ENCODE results near the gene BCAR1.
"Not testable (repeated sequence)": the region's sequence is repeated elsewhere in the genome, so short reads cannot be mapped to it uniquely, and the experiment has no call there.

The BCAR1 gene

DNA sequence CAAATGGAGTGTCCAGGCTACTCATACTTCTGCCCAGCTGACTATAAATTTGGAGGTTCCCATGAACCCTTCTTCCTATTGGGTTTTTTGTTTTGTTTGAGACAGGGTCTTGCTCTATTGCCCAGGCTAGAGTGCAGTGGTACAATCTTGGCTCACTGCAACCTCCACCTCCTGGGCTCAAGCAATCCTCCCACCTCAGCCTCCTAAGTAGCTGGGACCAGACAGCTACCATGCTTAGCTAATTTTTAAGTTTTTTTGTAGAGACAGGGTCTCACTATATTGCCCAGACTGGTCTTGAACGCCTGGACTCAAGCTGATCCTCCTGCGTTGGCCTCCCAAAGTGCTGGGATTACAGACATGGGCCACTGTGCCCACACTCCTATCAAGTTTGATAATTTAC, 29.6 kb upstream of the BCAR1 start:
- not testable (repeated sequence) for H3K9ac ChIP-seq (ENCODE audit: low read depth, low read length); H3K36me3 ChIP-seq (ENCODE audit: insufficient read depth, low read length); H3K9me3 ChIP-seq (ENCODE audit: control insufficient read depth, insufficient read depth, low read length); H3K4me1 ChIP-seq (ENCODE audit: insufficient read depth, low read length)

DNA sequence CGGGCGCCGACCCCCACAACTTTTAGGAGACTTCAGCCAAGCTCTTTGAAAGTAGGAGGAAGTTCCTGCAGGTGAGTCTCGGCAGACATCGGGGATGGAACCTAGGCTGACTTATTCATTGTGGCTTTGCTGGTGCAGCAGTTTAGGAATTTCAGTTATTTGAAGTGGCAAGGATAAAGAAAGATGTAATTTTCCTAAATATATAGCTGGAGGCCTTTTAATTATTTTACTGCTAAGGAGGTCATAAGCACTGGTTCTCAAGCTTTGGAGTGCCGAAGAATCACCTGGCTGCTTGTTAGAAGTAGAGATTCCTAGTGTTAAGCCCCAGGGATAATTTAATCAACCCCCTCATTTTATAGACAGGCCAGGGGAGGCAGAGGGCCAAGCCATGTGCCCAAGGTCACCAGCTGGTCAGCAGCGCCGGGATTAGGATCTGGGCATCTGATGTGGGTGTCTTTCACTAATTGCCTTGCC, 28.9 kb upstream of the BCAR1 start:
- Histone ChIP-seq H3K9me3 (ENCODE audit: control insufficient read depth, insufficient read depth, low read length) (no peaks in the 10 kb centered on the region; the same call in 1 of the 2 replicates), H3K36me3 (ENCODE audit: insufficient read depth, low read length) (peaks cover 3% of the 10 kb centered on the region; the same call in 1 of the 2 replicates), H3K9ac (ENCODE audit: low read depth, low read length) (no peak overlapping the region), H3K4me1 (ENCODE audit: insufficient read depth, low read length) (no peaks in the 10 kb centered on the region)

DNA sequence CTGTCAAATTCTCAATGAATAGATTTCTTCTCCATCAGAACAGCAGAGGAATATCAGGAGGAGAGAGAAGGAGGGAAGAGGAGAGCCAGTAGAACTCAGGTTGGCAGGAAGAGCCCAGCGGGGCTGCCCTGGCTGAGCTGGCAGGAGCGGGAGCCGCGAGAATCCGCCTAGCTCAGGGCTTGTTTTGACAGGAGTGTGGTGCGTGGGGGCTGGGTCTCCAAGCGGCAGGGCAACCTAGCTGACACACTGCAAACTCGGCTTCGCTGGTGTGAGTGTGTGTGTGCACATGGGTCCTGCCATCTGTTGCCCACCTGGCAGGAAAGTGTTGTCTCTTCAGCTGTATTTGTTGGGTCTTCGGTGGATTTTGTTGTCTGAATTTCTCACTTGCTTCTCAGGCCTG, 27.9 kb upstream of the BCAR1 start:
- Histone ChIP-seq H3K36me3 (ENCODE audit: insufficient read depth, low read length) (no peaks in the 10 kb centered on the region), H3K9me3 (ENCODE audit: control insufficient read depth, insufficient read depth, low read length) (no peaks in the 10 kb centered on the region), H3K4me1 (ENCODE audit: insufficient read depth, low read length) (no peaks in the 10 kb centered on the region), H3K9ac (ENCODE audit: low read depth, low read length) (no peak overlapping the region)

- peaks cover 3% of the 10 kb centered on the region; the same call in 1 of the 2 replicates for H3K4me1 ChIP-seq (ENCODE audit: insufficient read depth, low read length)
- no peaks in the 10 kb centered on the region for H3K36me3 ChIP-seq (ENCODE audit: insufficient read depth, low read length)
- H3K9ac ChIP-seq (ENCODE audit: low read depth, low read length): no peak overlapping the region
- no peaks in the 10 kb centered on the region for H3K9me3 ChIP-seq (ENCODE audit: control insufficient read depth, insufficient read depth, low read length)
Observed at GRCh38 chr16:75273054-75273925, 21.9 kb upstream of the BCAR1 start.

GRCh38 chr16:75272629-75273028, 21.2 kb upstream of the BCAR1 start:
- H3K9ac ChIP-seq (ENCODE audit: low read depth, low read length); H3K36me3 ChIP-seq (ENCODE audit: insufficient read depth, low read length); H3K9me3 ChIP-seq (ENCODE audit: control insufficient read depth, insufficient read depth, low read length); H3K4me1 ChIP-seq (ENCODE audit: insufficient read depth, low read length): not testable (repeated sequence)

GRCh38 chr16:75272097-75272551, 20.7 kb upstream of the BCAR1 start:
- no peaks in the 10 kb centered on the region for H3K9me3 ChIP-seq (ENCODE audit: control insufficient read depth, insufficient read depth, low read length)
- H3K4me1 ChIP-seq (ENCODE audit: insufficient read depth, low read length): peaks cover 10% of the 10 kb centered on the region; the same call in 1 of the 2 replicates
- no peaks in the 10 kb centered on the region for H3K36me3 ChIP-seq (ENCODE audit: insufficient read depth, low read length)
- H3K9ac ChIP-seq (ENCODE audit: low read depth, low read length): no peak overlapping the region

DNA sequence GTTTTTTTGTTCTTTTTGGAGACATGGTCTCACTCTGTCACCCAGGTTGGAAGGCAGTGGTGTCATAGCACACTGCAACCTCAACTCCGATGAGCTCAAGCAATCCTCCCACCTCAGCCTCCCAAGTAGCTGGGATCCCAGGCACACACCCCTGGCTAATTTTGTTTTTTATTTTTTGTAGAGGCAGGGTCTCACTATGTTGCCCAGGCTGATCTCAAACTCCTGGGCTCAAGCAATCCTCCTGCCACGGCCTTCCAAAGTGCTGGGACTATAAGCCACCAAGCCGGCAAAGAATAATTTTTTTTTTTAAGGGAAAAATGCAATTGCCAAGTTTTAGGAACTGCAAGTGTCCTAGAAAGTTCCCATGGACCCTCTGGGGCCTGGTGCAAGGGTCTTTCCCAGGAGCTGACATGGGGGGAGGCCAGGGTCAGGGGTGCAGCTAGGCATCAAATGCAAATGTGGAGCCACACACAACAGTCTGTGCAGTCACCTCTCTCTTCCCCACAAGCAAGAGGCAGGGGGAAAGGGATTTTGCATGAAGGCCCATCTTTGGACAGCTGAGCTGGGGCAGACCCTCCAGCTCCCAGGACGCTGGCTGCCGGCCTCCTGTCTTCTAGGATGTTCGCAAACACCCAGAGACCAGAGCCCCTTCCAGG, 20.1 kb upstream of the BCAR1 start:
- Histone ChIP-seq H3K9me3 (ENCODE audit: control insufficient read depth, insufficient read depth, low read length) (no peaks in the 10 kb centered on the region), H3K9ac (ENCODE audit: low read depth, low read length) (no peak overlapping the region), H3K36me3 (ENCODE audit: insufficient read depth, low read length) (no peaks in the 10 kb centered on the region), H3K4me1 (ENCODE audit: insufficient read depth, low read length) (peaks cover 14% of the 10 kb centered on the region; the same call in 1 of the 2 replicates)

- H3K4me1 ChIP-seq (ENCODE audit: insufficient read depth, low read length): peaks cover 18% of the 10 kb centered on the region; the same call in 1 of the 2 replicates
- H3K9me3 ChIP-seq (ENCODE audit: control insufficient read depth, insufficient read depth, low read length); H3K9ac ChIP-seq (ENCODE audit: low read depth, low read length); H3K36me3 ChIP-seq (ENCODE audit: insufficient read depth, low read length): not testable (repeated sequence)
Observed at GRCh38 chr16:75269358-75269757, 17.9 kb upstream of the BCAR1 start.

- Histone ChIP-seq H3K9me3 (ENCODE audit: control insufficient read depth, insufficient read depth, low read length) (no peaks in the 10 kb centered on the region), H3K4me1 (ENCODE audit: insufficient read depth, low read length) (peaks cover 23% of the 10 kb centered on the region; the same call in 1 of the 2 replicates)
Observed at GRCh38 chr16:75267631-75268264, 16.3 kb upstream of the BCAR1 start.

DNA sequence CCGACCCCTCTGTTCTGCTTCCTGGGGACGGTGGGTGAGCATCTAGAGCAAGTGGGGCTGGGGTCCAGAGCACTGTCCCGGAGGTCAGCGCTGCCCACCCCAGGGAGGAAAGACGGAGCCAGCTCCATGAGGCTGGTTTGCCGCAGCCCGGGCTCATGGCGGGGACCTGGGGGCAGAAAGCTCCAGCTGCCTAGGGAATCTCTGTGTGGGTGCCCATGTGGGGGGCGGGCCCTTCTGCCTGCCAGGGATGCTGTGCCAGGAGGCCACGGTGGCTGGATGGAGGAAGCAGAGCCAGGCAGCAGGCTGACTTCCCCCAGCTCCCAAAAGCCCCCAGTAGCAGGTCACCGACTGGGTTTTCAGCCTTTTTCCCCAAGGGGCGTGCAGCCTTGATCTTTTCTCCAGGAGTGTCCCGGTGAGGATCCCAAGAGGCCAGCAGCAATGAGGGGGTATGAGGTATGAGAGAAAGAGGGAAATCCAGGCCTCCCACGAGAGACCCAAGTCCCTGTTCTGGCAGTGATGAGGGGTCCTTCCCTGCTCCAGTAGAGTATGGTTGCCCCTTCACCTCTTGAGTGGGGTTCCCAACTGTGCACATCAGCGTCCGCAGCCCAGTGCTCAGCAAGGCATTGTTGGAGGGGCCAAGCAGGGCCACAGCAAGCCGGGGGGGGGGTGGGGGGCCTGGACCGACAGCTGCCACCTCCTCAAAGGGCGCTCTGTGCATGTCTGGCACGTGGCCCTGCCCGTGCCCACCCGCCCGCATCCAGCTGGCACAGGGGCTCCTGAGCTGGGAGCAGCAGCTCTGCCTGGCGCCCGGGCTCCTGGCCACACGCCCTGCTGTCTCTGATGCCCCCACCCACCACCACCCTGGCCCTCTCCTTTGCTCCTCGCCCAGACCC, 15.6 kb upstream of the BCAR1 start:
- Histone ChIP-seq H3K36me3 (ENCODE audit: insufficient read depth, low read length) (no peaks in the 10 kb centered on the region), H3K9me3 (ENCODE audit: control insufficient read depth, insufficient read depth, low read length) (no peaks in the 10 kb centered on the region), H3K9ac (ENCODE audit: low read depth, low read length) (no peak overlapping the region), H3K4me1 (ENCODE audit: insufficient read depth, low read length) (peaks cover 23% of the 10 kb centered on the region; the same call in 1 of the 2 replicates)

More at GRCh38 chr16:75267631-75268264, 16.3 kb upstream of the BCAR1 start:
- Histone ChIP-seq H3K36me3 (ENCODE audit: insufficient read depth, low read length) (no peaks in the 10 kb centered on the region), H3K9ac (ENCODE audit: low read depth, low read length) (no peak overlapping the region)

DNA sequence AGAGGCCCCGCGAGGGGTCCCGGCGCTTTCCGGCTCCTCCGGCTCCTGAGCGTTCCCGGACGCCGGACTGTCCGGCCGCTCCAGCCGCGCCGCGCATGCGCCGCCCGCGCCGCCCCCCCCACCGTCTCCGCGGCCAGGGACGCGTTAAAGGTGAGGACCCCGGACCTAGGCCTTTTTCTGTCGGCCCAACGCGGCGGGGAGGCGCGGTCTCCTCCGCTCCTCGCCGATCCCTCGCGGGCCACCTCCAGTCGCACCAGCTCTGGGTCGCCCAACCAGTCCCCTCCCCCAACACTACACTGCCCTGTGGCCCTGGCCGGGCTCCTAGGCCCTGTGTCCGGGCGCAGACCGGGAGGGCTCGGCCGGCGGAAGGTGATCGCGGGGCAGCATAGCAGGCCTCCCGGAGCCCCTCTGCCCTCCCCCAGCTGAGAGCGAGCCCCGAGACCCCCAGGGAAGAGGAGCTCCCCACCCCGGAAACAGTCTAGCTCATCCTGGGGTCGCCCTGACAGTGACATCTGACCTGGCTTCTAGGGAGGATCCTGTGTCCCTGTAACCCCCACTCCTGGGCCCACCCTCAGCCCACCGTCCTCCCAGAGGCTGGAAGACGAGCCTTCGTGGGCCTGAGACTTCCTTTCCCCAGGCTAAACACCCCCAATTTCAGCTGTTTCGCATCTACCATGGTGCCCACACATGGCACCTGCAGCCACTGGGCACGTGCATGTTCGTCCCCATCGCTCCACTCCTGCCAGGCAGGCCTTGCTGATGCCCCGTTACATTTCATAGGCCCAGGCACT, 14.7 kb upstream of the BCAR1 start:
- no peaks in the 10 kb centered on the region for H3K36me3 ChIP-seq (ENCODE audit: insufficient read depth, low read length)
- H3K9me3 ChIP-seq (ENCODE audit: control insufficient read depth, insufficient read depth, low read length): no peaks in the 10 kb centered on the region
- peak overlapping the region; percentile 92 for H3K9ac ChIP-seq (ENCODE audit: low read depth, low read length)
- H3K4me1 ChIP-seq (ENCODE audit: insufficient read depth, low read length): peaks cover 26% of the 10 kb centered on the region; the same call in 1 of the 2 replicates

DNA sequence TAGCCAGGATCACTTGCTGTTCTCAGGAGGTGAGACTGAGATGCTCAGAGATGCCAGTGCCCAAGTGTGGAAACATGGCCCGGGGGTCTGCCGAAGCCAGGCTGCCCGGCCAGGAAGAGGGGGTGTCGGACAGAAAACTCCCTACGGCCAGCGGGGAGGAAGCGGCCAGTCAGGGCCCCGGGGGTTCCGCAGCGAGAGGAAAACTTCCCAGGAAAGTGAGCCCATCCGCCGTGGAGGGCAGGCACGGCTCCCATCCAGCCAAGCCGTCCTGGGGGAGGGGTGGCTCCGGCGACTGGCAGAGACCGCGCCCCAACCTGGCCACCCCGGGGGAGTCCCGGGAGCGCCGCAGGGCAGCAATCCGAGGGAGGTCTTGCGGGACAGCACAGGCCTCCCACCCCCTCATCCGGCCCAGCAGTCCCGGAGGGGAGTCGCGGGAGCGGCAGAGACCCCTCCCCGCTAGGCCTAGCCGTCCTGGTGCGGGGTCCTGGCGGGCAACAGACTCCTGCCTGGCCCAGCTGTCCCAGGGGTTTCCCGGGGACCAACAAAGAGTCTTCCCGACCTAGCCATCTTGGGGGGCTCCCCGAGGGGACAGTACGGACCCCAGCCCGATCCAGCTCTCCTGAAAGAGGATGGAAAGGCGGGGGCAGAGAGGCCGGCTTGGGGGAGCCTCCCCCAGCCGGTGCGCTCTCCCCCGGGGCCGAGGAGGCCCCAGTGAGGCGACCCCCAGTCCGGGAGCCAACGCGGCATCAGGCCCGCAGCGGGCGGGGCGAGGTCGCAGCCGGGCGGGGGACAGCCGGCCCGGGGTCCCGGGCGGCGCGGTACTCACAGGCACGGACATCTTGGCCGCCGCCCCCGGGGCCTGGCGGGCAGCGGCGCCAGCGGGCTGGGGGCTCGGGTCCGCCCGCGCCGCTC, 13.8 kb upstream of the BCAR1 start:
- H3K36me3 ChIP-seq (ENCODE audit: insufficient read depth, low read length): no peaks in the 10 kb centered on the region
- H3K4me1 ChIP-seq (ENCODE audit: insufficient read depth, low read length): peaks cover 26% of the 10 kb centered on the region; the same call in 1 of the 2 replicates
- no peaks in the 10 kb centered on the region for H3K9me3 ChIP-seq (ENCODE audit: control insufficient read depth, insufficient read depth, low read length)
- H3K9ac ChIP-seq (ENCODE audit: low read depth, low read length): peak overlapping the region; percentile 92

All from ES-I3 (cell line).